Measurements from ENCODE around the gene FMO3. TPM values are rescaled to one million over a fixed set of nuclear protein-coding genes. Genes with fewer than 3 reads are reported as not detected.

Gene FMO3
- total and polyA plus RNA-seq, 2 of the 4 experiments (the other 2 are of a cell fraction): under 0.01 to 0.10 TPM

DNA sequence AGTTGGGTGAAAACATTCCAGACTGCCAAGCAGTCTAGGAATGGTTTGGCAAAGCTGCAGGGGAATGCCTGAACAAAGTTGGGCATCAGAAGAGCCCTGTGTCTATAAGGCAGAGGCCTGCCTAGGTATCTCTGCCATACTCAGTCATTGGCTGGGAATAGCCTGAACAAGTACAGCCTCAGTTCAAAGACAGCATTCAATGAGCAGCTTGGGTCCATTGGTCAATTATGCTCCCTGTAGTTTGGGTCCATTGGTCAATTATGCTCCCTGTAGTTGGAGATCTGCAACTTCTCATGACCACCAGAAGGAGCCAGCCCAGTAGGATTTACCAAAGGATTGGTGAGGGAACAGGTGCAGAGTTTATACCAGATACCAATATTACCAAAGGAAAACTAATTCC is 31.6 kb downstream of the FMO3 start:
- Histone ChIP-seq H3K27ac (ENCODE audit: insufficient read depth, low read length) (no peak overlapping the region), H3K4me1 (ENCODE audit: control insufficient read depth, insufficient read depth, low read length) (peaks cover 2% of the 10 kb centered on the region; the same call in 1 of the 2 replicates), H4K91ac (ENCODE audit: insufficient read depth, low read depth, low read length) (no peak overlapping the region; the same call in 1 of the 2 replicates), H3K56ac (ENCODE audit: extremely low read depth, insufficient read depth, low read length) (no peak overlapping the region), H3K4ac (ENCODE audit: low read depth, low read length) (no peak overlapping the region), H4K8ac (ENCODE audit: low read depth in 2 of 2, low read length in 2 of 2) (no peak overlapping the region), H3K23ac (ENCODE audit: low read depth, low read length) (no peak overlapping the region), H4K5ac (ENCODE audit: low read depth, low read length) (peak overlapping the region; percentile 48; the same call in 1 of the 2 replicates), H3K36me3 (ENCODE audit: control insufficient read depth, insufficient read depth, low read length) (no peaks in the 10 kb centered on the region), H3K18ac (ENCODE audit: low read depth, low read length) (peak overlapping the region; percentile 52), H2BK5ac (ENCODE audit: low read depth, low read length, poor library complexity, severe bottlenecking) (no peak overlapping the region), H3K9ac (ENCODE audit: low read depth, low read length) (no peak overlapping the region), H2BK15ac (ENCODE audit: low read depth, low read length) (no peak overlapping the region), H3K9me1 (ENCODE audit: insufficient read depth, low read length) (no peaks in the 10 kb centered on the region), H2AFZ (replicated peaks; ENCODE audit: low read length, poor library complexity) (no peak overlapping the region), H2BK120ac (ENCODE audit: low read depth, low read length) (no peak overlapping the region), H3K14ac (replicated peaks; ENCODE audit: low read depth, low read length) (no peak overlapping the region), H3K4me2 (ENCODE audit: low read depth, low read length) (no peak overlapping the region), H3K4me3 (ENCODE audit: insufficient read depth, low read depth, low read length) (no peak overlapping the region), H3K27me3 (ENCODE audit: control insufficient read depth, insufficient read depth, low read length) (no peaks in the 10 kb centered on the region; the same call in 1 of the 2 replicates), H4K20me1 (ENCODE audit: insufficient read depth, low read length) (no peaks in the 10 kb centered on the region), H2BK20ac (ENCODE audit: low read depth, low read length) (no peak overlapping the region), H2AK5ac (ENCODE audit: low read depth, low read length) (no peak overlapping the region), H2AK9ac (replicated peaks; ENCODE audit: low read depth, low read length, poor library complexity) (no peak overlapping the region), H3K9me3 (ENCODE audit: control insufficient read depth, insufficient read depth, low read length) (no peaks in the 10 kb centered on the region), H3K79me1 (ENCODE audit: low read depth in 1 of 2, low read length in 2 of 2) (no peaks in the 10 kb centered on the region)
- intact Hi-C loops (cut with micrococcal nuclease): no loop called here
- no peak for ATAC-seq (ENCODE audit: low read depth)
- dilution Hi-C loops (cut with HindIII; ENCODE audit: low sequenced_read_pairs, unreplicated experiment): no loop called here
- TF ChIP-seq MXI1 (IDR thresholded peaks at IDR 0.05; ENCODE audit: borderline replicate concordance, low read depth, low read length): no peak
- TF ChIP-seq, protein P1, sequence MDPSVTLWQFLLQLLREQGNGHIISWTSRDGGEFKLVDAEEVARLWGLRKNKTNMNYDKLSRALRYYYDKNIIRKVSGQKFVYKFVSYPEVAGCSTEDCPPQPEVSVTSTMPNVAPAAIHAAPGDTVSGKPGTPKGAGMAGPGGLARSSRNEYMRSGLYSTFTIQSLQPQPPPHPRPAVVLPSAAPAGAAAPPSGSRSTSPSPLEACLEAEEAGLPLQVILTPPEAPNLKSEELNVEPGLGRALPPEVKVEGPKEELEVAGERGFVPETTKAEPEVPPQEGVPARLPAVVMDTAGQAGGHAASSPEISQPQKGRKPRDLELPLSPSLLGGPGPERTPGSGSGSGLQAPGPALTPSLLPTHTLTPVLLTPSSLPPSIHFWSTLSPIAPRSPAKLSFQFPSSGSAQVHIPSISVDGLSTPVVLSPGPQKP (IDR thresholded peaks at IDR 0.05; ENCODE audit: borderline replicate concordance, low read depth, low read length): no peak
- TF ChIP-seq FOS (IDR thresholded peaks at IDR 0.05; ENCODE audit: low read depth, low read length): no peak
- TF ChIP-seq, protein P2, sequence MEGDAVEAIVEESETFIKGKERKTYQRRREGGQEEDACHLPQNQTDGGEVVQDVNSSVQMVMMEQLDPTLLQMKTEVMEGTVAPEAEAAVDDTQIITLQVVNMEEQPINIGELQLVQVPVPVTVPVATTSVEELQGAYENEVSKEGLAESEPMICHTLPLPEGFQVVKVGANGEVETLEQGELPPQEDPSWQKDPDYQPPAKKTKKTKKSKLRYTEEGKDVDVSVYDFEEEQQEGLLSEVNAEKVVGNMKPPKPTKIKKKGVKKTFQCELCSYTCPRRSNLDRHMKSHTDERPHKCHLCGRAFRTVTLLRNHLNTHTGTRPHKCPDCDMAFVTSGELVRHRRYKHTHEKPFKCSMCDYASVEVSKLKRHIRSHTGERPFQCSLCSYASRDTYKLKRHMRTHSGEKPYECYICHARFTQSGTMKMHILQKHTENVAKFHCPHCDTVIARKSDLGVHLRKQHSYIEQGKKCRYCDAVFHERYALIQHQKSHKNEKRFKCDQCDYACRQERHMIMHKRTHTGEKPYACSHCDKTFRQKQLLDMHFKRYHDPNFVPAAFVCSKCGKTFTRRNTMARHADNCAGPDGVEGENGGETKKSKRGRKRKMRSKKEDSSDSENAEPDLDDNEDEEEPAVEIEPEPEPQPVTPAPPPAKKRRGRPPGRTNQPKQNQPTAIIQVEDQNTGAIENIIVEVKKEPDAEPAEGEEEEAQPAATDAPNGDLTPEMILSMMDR (conservative IDR thresholded peaks at IDR 0.05; ENCODE audit: low read depth, low read length): no peak
- TF ChIP-seq CHD1 (IDR thresholded peaks at IDR 0.05; ENCODE audit: low read depth, low read length): no peak
- no peak for TF ChIP-seq CEBPB (IDR thresholded peaks at IDR 0.05; ENCODE audit: low read depth, low read length)
- TF ChIP-seq POLR2A (IDR thresholded peaks at IDR 0.05; ENCODE audit: low read depth, low read length): no peak
- TF ChIP-seq SMC3 (IDR thresholded peaks at IDR 0.05; ENCODE audit: low read depth, low read length): no peak
- TF ChIP-seq, protein P3, sequence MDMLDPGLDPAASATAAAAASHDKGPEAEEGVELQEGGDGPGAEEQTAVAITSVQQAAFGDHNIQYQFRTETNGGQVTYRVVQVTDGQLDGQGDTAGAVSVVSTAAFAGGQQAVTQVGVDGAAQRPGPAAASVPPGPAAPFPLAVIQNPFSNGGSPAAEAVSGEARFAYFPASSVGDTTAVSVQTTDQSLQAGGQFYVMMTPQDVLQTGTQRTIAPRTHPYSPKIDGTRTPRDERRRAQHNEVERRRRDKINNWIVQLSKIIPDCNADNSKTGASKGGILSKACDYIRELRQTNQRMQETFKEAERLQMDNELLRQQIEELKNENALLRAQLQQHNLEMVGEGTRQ (IDR thresholded peaks at IDR 0.05; ENCODE audit: low read depth, low read length): no peak
- no peak for TF ChIP-seq MAZ (IDR thresholded peaks at IDR 0.05; ENCODE audit: borderline replicate concordance, low read depth, low read length)
- TF ChIP-seq NFE2L2 (IDR thresholded peaks at IDR 0.05; ENCODE audit: low read depth, low read length): no peak
- TF ChIP-seq RAD21 (IDR thresholded peaks at IDR 0.05; ENCODE audit: low read length): no peak
- BruUV-seq (replicated peaks): no TSS peak
- DNase-seq: no peak
- in situ Hi-C loops (cut with MboI; ENCODE audit: low sequenced_read_pairs): no loop called here
- ChIA-PET CTCF (interaction anchor here (0.7 kb wide), 1 partner anchor 1736 kb away, joined by 3 read pairs; no protein-coding TSS in a partner anchor), POLR2A (ENCODE audit: unreplicated experiment) (no interaction called here)
